Calu3 (cell line): ENCODE data around the gene PRICKLE1. TPM values are rescaled to one million over a fixed set of nuclear protein-coding genes. Genes with fewer than 3 reads are reported as not detected.

Source experiments
- BruUV-seq: library from RNA; stranded (reverse); fragments of 400-500 nt; replicated peaks from 2 replicates; lab custom pipeline; 2021; lab: Mats Ljungman, UMichigan
- CTCF ChIA-PET: fragments of 300-600 bp; sonication (Branson Sonifier 250); formaldehyde crosslinking; loops from one replicate; lab custom pipeline; 2022; ENCODE audit warnings: antibody characterized with exemption; lab: Charles Lee
- DNase-seq: peaks from one replicate; pipeline ENCODE4 v3.0.0; 2022
- H3K27ac Mint-ChIP-seq: one replicate; pipeline ENCODE4 v1.8.0; 2022; ENCODE audit warnings: mixed read lengths; ENCODE audit not compliant: unreplicated experiment
- H3K27me3 Mint-ChIP-seq: one replicate; pipeline ENCODE4 v1.8.0; 2022; ENCODE audit warnings: mixed read lengths; ENCODE audit not compliant: unreplicated experiment
- H3K36me3 Mint-ChIP-seq: one replicate; pipeline ENCODE4 v1.8.0; 2022; ENCODE audit warnings: mild to moderate bottlenecking, moderate library complexity, mixed read lengths; ENCODE audit not compliant: insufficient read depth, unreplicated experiment
- H3K4me1 Mint-ChIP-seq: one replicate; pipeline ENCODE4 v1.8.0; 2022; ENCODE audit warnings: mild to moderate bottlenecking, low read depth, mixed read lengths; ENCODE audit not compliant: unreplicated experiment
- H3K4me3 Mint-ChIP-seq: one replicate; pipeline ENCODE4 v1.8.0; 2022; ENCODE audit warnings: mild to moderate bottlenecking, low read depth, moderate library complexity, mixed read lengths; ENCODE audit not compliant: unreplicated experiment
- H3K9me3 Mint-ChIP-seq: one replicate; pipeline ENCODE4 v1.8.0; 2022; ENCODE audit warnings: low read depth, mixed read lengths; ENCODE audit not compliant: unreplicated experiment
- intact Hi-C: fragments of 100-400 bp; cut with micrococcal nuclease; formaldehyde crosslinking; loops from one replicate; pipeline ENCODE4 v1.10.0; 2022; ENCODE audit not compliant: unreplicated experiment
- total RNA-seq: library from RNA; stranded (reverse); gene quantifications from 2 replicates; pipeline ENCODE4 v1.2.3, GENCODE V29; 2022
- TF ChIP-seq, protein P1 (sequence below): fragments of 200-600 bp; IDR thresholded peaks from one replicate; pipeline ENCODE4 v1.8.0; 2022; ENCODE audit warnings: antibody characterized with exemption; ENCODE audit not compliant: unreplicated experiment

PRICKLE1 gene
- total RNA-seq, 1 experiment from 2014 or later: 12.7 TPM

- Mint-ChIP-seq H3K27me3 (no peaks in the 10 kb centered on the region), H3K9me3 (no peaks in the 10 kb centered on the region), H3K4me1 (peaks cover 9% of the 10 kb centered on the region), H3K36me3 (peaks cover 3% of the 10 kb centered on the region), H3K27ac (no peak overlapping the region), H3K4me3 (no peak overlapping the region)
- intact Hi-C loops: loop anchor here (10.0 kb wide), 2 partner anchors 172 to 382 kb away; no protein-coding TSS in a partner anchor
- CTCF ChIA-PET: interaction anchor here (0.6 kb wide), 1 partner anchor 304 kb away, joined by 4 read pairs; no protein-coding TSS in a partner anchor
- DNase-seq: no peak
- BruUV-seq: no TSS peak
- TF ChIP-seq, protein P1, sequence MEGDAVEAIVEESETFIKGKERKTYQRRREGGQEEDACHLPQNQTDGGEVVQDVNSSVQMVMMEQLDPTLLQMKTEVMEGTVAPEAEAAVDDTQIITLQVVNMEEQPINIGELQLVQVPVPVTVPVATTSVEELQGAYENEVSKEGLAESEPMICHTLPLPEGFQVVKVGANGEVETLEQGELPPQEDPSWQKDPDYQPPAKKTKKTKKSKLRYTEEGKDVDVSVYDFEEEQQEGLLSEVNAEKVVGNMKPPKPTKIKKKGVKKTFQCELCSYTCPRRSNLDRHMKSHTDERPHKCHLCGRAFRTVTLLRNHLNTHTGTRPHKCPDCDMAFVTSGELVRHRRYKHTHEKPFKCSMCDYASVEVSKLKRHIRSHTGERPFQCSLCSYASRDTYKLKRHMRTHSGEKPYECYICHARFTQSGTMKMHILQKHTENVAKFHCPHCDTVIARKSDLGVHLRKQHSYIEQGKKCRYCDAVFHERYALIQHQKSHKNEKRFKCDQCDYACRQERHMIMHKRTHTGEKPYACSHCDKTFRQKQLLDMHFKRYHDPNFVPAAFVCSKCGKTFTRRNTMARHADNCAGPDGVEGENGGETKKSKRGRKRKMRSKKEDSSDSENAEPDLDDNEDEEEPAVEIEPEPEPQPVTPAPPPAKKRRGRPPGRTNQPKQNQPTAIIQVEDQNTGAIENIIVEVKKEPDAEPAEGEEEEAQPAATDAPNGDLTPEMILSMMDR: no peak
Observed at GRCh38 chr12:42583016-42583415, 6.5 kb downstream of the PRICKLE1 start.

GRCh38 chr12:42582498-42582897 lies 7.0 kb downstream of the PRICKLE1 start:
- TF ChIP-seq, protein P1: no peak
- H3K27me3 Mint-ChIP-seq: no peaks in the 10 kb centered on the region
- CTCF ChIA-PET: no interaction called here
- no peak overlapping the region for H3K27ac Mint-ChIP-seq
- no TSS peak for BruUV-seq
- H3K36me3 Mint-ChIP-seq: no peaks in the 10 kb centered on the region
- no peak for DNase-seq
- H3K4me1 Mint-ChIP-seq: peaks cover 3% of the 10 kb centered on the region
- no peak overlapping the region for H3K4me3 Mint-ChIP-seq
- no peaks in the 10 kb centered on the region for H3K9me3 Mint-ChIP-seq
- intact Hi-C loops: loop anchor here (10.0 kb wide), 2 partner anchors 172 to 382 kb away; no protein-coding TSS in a partner anchor

GRCh38 chr12:42582050-42582449 lies 7.5 kb downstream of the PRICKLE1 start:
- Mint-ChIP-seq H3K4me1 (no peaks in the 10 kb centered on the region), H3K36me3 (no peaks in the 10 kb centered on the region), H3K9me3 (no peaks in the 10 kb centered on the region), H3K27me3 (no peaks in the 10 kb centered on the region), H3K4me3 (no peak overlapping the region), H3K27ac (no peak overlapping the region)
- no peak for DNase-seq
- BruUV-seq: no TSS peak
- intact Hi-C loops: loop anchor here (10.0 kb wide), 2 partner anchors 173 to 383 kb away; no protein-coding TSS in a partner anchor
- TF ChIP-seq, protein P1: no peak
- CTCF ChIA-PET: no interaction called here

GRCh38 chr12:42576374-42576773 lies 13.2 kb downstream of the PRICKLE1 start:
- H3K4me3 Mint-ChIP-seq: no peak overlapping the region

More at GRCh38 chr12:42576374-42576773, 13.2 kb downstream of the PRICKLE1 start:
- intact Hi-C loops: no loop called here
- no TSS peak for BruUV-seq
- no peaks in the 10 kb centered on the region for H3K4me1 Mint-ChIP-seq
- no peaks in the 10 kb centered on the region for H3K36me3 Mint-ChIP-seq
- no peak overlapping the region for H3K27ac Mint-ChIP-seq
- TF ChIP-seq, protein P1: no peak
- DNase-seq: no peak
- CTCF ChIA-PET: no interaction called here
- H3K27me3 Mint-ChIP-seq: no peaks in the 10 kb centered on the region
- no peaks in the 10 kb centered on the region for H3K9me3 Mint-ChIP-seq
